ENCODE data around the gene IQGAP2. TPM values are rescaled to one million over a fixed set of nuclear protein-coding genes. Genes with fewer than 3 reads are reported as not detected.

IQGAP2 gene
- total and polyA plus RNA-seq, 2 donors = 20.7 to 33.3 TPM

- no peak overlapping the region for H3K27ac ChIP-seq (ENCODE audit: low read depth in 1 of 2, low read length in 1 of 2)
- no peaks in the 10 kb centered on the region for H3K36me3 ChIP-seq (ENCODE audit: control insufficient read depth in 2 of 2, insufficient read depth in 2 of 2, low read length in 1 of 2)
- no peak for DNase-seq (ENCODE audit: low read depth in 6 of 9, low spot score in 9 of 9)
- H3K4me1 ChIP-seq (ENCODE audit: control insufficient read depth in 2 of 2, insufficient read depth in 2 of 2, low read length in 2 of 2) = peaks cover 0 to 6% of the 10 kb centered on the region in 2 donors
- H3K4me3 ChIP-seq (ENCODE audit: low read length in 2 of 2) = no peak overlapping the region
- H3K9me3 ChIP-seq (ENCODE audit: control insufficient read depth in 2 of 2, insufficient read depth in 1 of 2, low read length in 1 of 2) = no peaks in the 10 kb centered on the region
- 86% methylated on average over 2 of the region's 2 CpGs for WGBS
- no peaks in the 10 kb centered on the region for H3K27me3 ChIP-seq (ENCODE audit: control insufficient read depth in 2 of 2, insufficient read depth in 1 of 2, low read length in 1 of 2)
Observed at GRCh38 chr5:76526950-76527583, 124.0 kb downstream of the IQGAP2 start.

- H3K4me3 ChIP-seq (ENCODE audit: low read length in 2 of 2) = no peak overlapping the region
Observed at GRCh38 chr5:76527685-76528161, 124.6 kb downstream of the IQGAP2 start.

GRCh38 chr5:76528547-76529331, 125.7 kb downstream of the IQGAP2 start:
- WGBS = 97% methylated on average over 2 of the region's 2 CpGs

More at GRCh38 chr5:76527685-76528161, 124.6 kb downstream of the IQGAP2 start:
- no peak overlapping the region for H3K27ac ChIP-seq (ENCODE audit: low read depth in 1 of 2, low read length in 1 of 2)
- DNase-seq (ENCODE audit: low read depth in 6 of 9, low spot score in 9 of 9) = peak in 1 of 9 donors; percentile 25
- peaks cover 0 to 6% of the 10 kb centered on the region in 2 donors for H3K4me1 ChIP-seq (ENCODE audit: control insufficient read depth in 2 of 2, insufficient read depth in 2 of 2, low read length in 2 of 2)
- H3K27me3 ChIP-seq (ENCODE audit: control insufficient read depth in 2 of 2, insufficient read depth in 1 of 2, low read length in 1 of 2) = no peaks in the 10 kb centered on the region
- WGBS = 97% methylated on average over 2 of the region's 2 CpGs
- no peaks in the 10 kb centered on the region for H3K36me3 ChIP-seq (ENCODE audit: control insufficient read depth in 2 of 2, insufficient read depth in 2 of 2, low read length in 1 of 2)
- no peaks in the 10 kb centered on the region for H3K9me3 ChIP-seq (ENCODE audit: control insufficient read depth in 2 of 2, insufficient read depth in 1 of 2, low read length in 1 of 2)

GRCh38 chr5:76529464-76530344, 126.6 kb downstream of the IQGAP2 start:
- Histone ChIP-seq H3K36me3 (ENCODE audit: control insufficient read depth in 2 of 2, insufficient read depth in 2 of 2, low read length in 1 of 2) (no peaks in the 10 kb centered on the region), H3K4me1 (ENCODE audit: control insufficient read depth in 2 of 2, insufficient read depth in 2 of 2, low read length in 2 of 2) (peaks cover 0 to 6% of the 10 kb centered on the region in 2 donors), H3K9me3 (ENCODE audit: control insufficient read depth in 2 of 2, insufficient read depth in 1 of 2, low read length in 1 of 2) (no peaks in the 10 kb centered on the region), H3K27ac (ENCODE audit: low read depth in 1 of 2, low read length in 1 of 2) (no peak overlapping the region), H3K4me3 (ENCODE audit: low read length in 2 of 2) (no peak overlapping the region), H3K27me3 (ENCODE audit: control insufficient read depth in 2 of 2, insufficient read depth in 1 of 2, low read length in 1 of 2) (no peaks in the 10 kb centered on the region)
- no peak for DNase-seq (ENCODE audit: low read depth in 6 of 9, low spot score in 9 of 9)
- WGBS = 99% methylated on average over 10 of the region's 10 CpGs

More at GRCh38 chr5:76528547-76529331, 125.7 kb downstream of the IQGAP2 start:
- no peak overlapping the region for H3K4me3 ChIP-seq (ENCODE audit: low read length in 2 of 2)
- no peaks in the 10 kb centered on the region for H3K27me3 ChIP-seq (ENCODE audit: control insufficient read depth in 2 of 2, insufficient read depth in 1 of 2, low read length in 1 of 2)
- no peaks in the 10 kb centered on the region for H3K36me3 ChIP-seq (ENCODE audit: control insufficient read depth in 2 of 2, insufficient read depth in 2 of 2, low read length in 1 of 2)
- no peak for DNase-seq (ENCODE audit: low read depth in 6 of 9, low spot score in 9 of 9)
- no peak overlapping the region for H3K27ac ChIP-seq (ENCODE audit: low read depth in 1 of 2, low read length in 1 of 2)
- peaks cover 0 to 6% of the 10 kb centered on the region in 2 donors for H3K4me1 ChIP-seq (ENCODE audit: control insufficient read depth in 2 of 2, insufficient read depth in 2 of 2, low read length in 2 of 2)
- H3K9me3 ChIP-seq (ENCODE audit: control insufficient read depth in 2 of 2, insufficient read depth in 1 of 2, low read length in 1 of 2) = no peaks in the 10 kb centered on the region

- Histone ChIP-seq H3K4me1 (ENCODE audit: control insufficient read depth in 2 of 2, insufficient read depth in 2 of 2, low read length in 2 of 2) (peaks cover 0 to 2% of the 10 kb centered on the region in 2 donors), H3K27me3 (ENCODE audit: control insufficient read depth in 2 of 2, insufficient read depth in 1 of 2, low read length in 1 of 2) (no peaks in the 10 kb centered on the region), H3K4me3 (ENCODE audit: low read length in 2 of 2) (no peak overlapping the region), H3K36me3 (ENCODE audit: control insufficient read depth in 2 of 2, insufficient read depth in 2 of 2, low read length in 1 of 2) (no peaks in the 10 kb centered on the region), H3K27ac (ENCODE audit: low read depth in 1 of 2, low read length in 1 of 2) (no peak overlapping the region), H3K9me3 (ENCODE audit: control insufficient read depth in 2 of 2, insufficient read depth in 1 of 2, low read length in 1 of 2) (no peaks in the 10 kb centered on the region)
- DNase-seq (ENCODE audit: low read depth in 6 of 9, low spot score in 9 of 9) = no peak
- WGBS = 99% methylated on average over 3 of the region's 3 CpGs
Observed at GRCh38 chr5:76532052-76532451, 129.0 kb downstream of the IQGAP2 start.

GRCh38 chr5:76532973-76533372, 129.9 kb downstream of the IQGAP2 start:
- Histone ChIP-seq H3K4me1 (ENCODE audit: control insufficient read depth in 2 of 2, insufficient read depth in 2 of 2, low read length in 2 of 2) (no peaks in the 10 kb centered on the region), H3K27ac (ENCODE audit: low read depth in 1 of 2, low read length in 1 of 2) (no peak overlapping the region), H3K9me3 (ENCODE audit: control insufficient read depth in 2 of 2, insufficient read depth in 1 of 2, low read length in 1 of 2) (no peaks in the 10 kb centered on the region), H3K36me3 (ENCODE audit: control insufficient read depth in 2 of 2, insufficient read depth in 2 of 2, low read length in 1 of 2) (no peaks in the 10 kb centered on the region), H3K27me3 (ENCODE audit: control insufficient read depth in 2 of 2, insufficient read depth in 1 of 2, low read length in 1 of 2) (no peaks in the 10 kb centered on the region), H3K4me3 (ENCODE audit: low read length in 2 of 2) (no peak overlapping the region)
- DNase-seq (ENCODE audit: low read depth in 6 of 9, low spot score in 9 of 9) = no peak
- 96% methylated on average over 4 of the region's 4 CpGs for WGBS

- Histone ChIP-seq H3K4me3 (ENCODE audit: low read length in 2 of 2) (no peak overlapping the region), H3K36me3 (ENCODE audit: control insufficient read depth in 2 of 2, insufficient read depth in 2 of 2, low read length in 1 of 2) (no peaks in the 10 kb centered on the region), H3K27me3 (ENCODE audit: control insufficient read depth in 2 of 2, insufficient read depth in 1 of 2, low read length in 1 of 2) (no peaks in the 10 kb centered on the region), H3K27ac (ENCODE audit: low read depth in 1 of 2, low read length in 1 of 2) (no peak overlapping the region), H3K4me1 (ENCODE audit: control insufficient read depth in 2 of 2, insufficient read depth in 2 of 2, low read length in 2 of 2) (peaks cover 0 to 5% of the 10 kb centered on the region in 2 donors), H3K9me3 (ENCODE audit: control insufficient read depth in 2 of 2, insufficient read depth in 1 of 2, low read length in 1 of 2) (no peaks in the 10 kb centered on the region)
- WGBS = 97% methylated on average over 4 of the region's 4 CpGs
- no peak for DNase-seq (ENCODE audit: low read depth in 6 of 9, low spot score in 9 of 9)
Observed at GRCh38 chr5:76535577-76535976, 132.5 kb downstream of the IQGAP2 start.

- Histone ChIP-seq H3K4me1 (ENCODE audit: control insufficient read depth in 2 of 2, insufficient read depth in 2 of 2, low read length in 2 of 2) (peaks cover 0 to 7% of the 10 kb centered on the region in 2 donors), H3K9me3 (ENCODE audit: control insufficient read depth in 2 of 2, insufficient read depth in 1 of 2, low read length in 1 of 2) (no peaks in the 10 kb centered on the region), H3K36me3 (ENCODE audit: control insufficient read depth in 2 of 2, insufficient read depth in 2 of 2, low read length in 1 of 2) (no peaks in the 10 kb centered on the region), H3K4me3 (ENCODE audit: low read length in 2 of 2) (no peak overlapping the region), H3K27me3 (ENCODE audit: control insufficient read depth in 2 of 2, insufficient read depth in 1 of 2, low read length in 1 of 2) (no peaks in the 10 kb centered on the region), H3K27ac (ENCODE audit: low read depth in 1 of 2, low read length in 1 of 2) (no peak overlapping the region)
- WGBS = 97% methylated on average over 3 of the region's 3 CpGs
- DNase-seq (ENCODE audit: low read depth in 6 of 9, low spot score in 9 of 9) = no peak
Observed at GRCh38 chr5:76537073-76537543, 134.0 kb downstream of the IQGAP2 start.

Measured in thymus (tissue), 11 donors.